ENCODE data around the gene MYBPHL. TPM values are rescaled to one million over a fixed set of nuclear protein-coding genes. Genes with fewer than 3 reads are reported as not detected.

Gene MYBPHL
- total and polyA plus RNA-seq, 2 of the 13 experiments (the other 11 are each of a cell fraction or from before 2014, with no cell fraction given) = 3.7 to 3.8 TPM

- H3K27me3 ChIP-seq (ENCODE audit: control insufficient read depth in 1 of 2, insufficient read depth in 2 of 2, low read length in 2 of 2) = no peaks in the 10 kb centered on the region; a peak in 1 of 5 replicates
- no peak for FAIRE-seq
- intact Hi-C loops (cut with micrococcal nuclease; ENCODE audit: unreplicated experiment) (loop anchor here (2.0 kb wide), 2 partner anchors 20 to 110 kb away; no protein-coding TSS in a partner anchor), in situ Hi-C loops (cut with HindIII; ENCODE audit: extremely low pct_ligation_motif_present, low pct_unique_long_range_greater_than_20kb) (no loop called here)
- H3K4me3 ChIP-seq (replicated peaks in 1 of 3; ENCODE audit: insufficient read depth in 1 of 3, low read depth in 2 of 3, low read length in 3 of 3) = peak overlapping the region; percentile 75 to 99 (median 93)
- BruUV-seq (replicated peaks) = no TSS peak
- no peak overlapping the region for H2AFZ ChIP-seq (ENCODE audit: low read length)
- H3K27ac ChIP-seq (ENCODE audit: extremely low read length, insufficient read depth, low read length) = peak overlapping the region; percentile 85
- H3K79me2 ChIP-seq (ENCODE audit: insufficient read depth, low read length) = peaks cover 18% of the 10 kb centered on the region
- ATAC-seq = peak; percentile 73
- WGBS (ENCODE audit: low lambda C conversion rate) = 2% methylated on average over 10 of the region's 10 CpGs
- H3K4me1 ChIP-seq (ENCODE audit: insufficient read depth, low read length) = peaks cover 58% of the 10 kb centered on the region
- no peak for DNase-seq (ENCODE audit: low spot score)
- no peaks in the 10 kb centered on the region for H3K9me3 ChIP-seq (ENCODE audit: low read length)
- ChIA-PET POLR2A (interaction anchor here (0.6 to 2.0 kb wide), 13 partner anchors 10 to 143 kb away, joined by 3 to 28 read pairs (median 8); partner anchors contain the start of genes MYBPHL, PSMA5, SARS1 and SORT1), CTCF (ENCODE audit: low intra/inter-chr PET ratio, low total read pairs) (interaction anchor here (1.9 kb wide), 1 partner anchor 19 kb away, joined by 8 read pairs; no protein-coding TSS in a partner anchor)
- peak overlapping the region; percentile 83 for H3K4me2 ChIP-seq (ENCODE audit: low read depth, low read length)
- H3K36me3 ChIP-seq (replicated peaks in 1 of 2; ENCODE audit: control insufficient read depth in 1 of 2, insufficient read depth in 2 of 2, low read length in 2 of 2) = peaks cover 4 to 12% of the 10 kb centered on the region in 2 experiments; a peak in 2 of 5 replicates
- peak overlapping the region; percentile 80 for H3K9ac ChIP-seq (ENCODE audit: insufficient read depth, low read depth, low read length)
- no peaks in the 10 kb centered on the region for H4K20me1 ChIP-seq (ENCODE audit: insufficient read depth, low read length)
- 0 out of 2 replicates have a peak, but pooled peaks have one; percentile 1 for TF ChIP-seq ZBED4 (CRISPR knock-in tag; IDR thresholded peaks at IDR 0.05; ENCODE audit: borderline replicate concordance)
- no peak for TF ChIP-seq ZFP1 (CRISPR knock-in tag; IDR thresholded peaks at IDR 0.05)
- no peak for TF ChIP-seq ZNF572 (CRISPR knock-in tag; IDR thresholded peaks at IDR 0.05)
- peak; percentile 15; the same call in 1 of the 2 replicates for TF ChIP-seq ATF7-NPFF (CRISPR knock-in tag; IDR thresholded peaks at IDR 0.05; ENCODE audit: low read depth)
- TF ChIP-seq HOXA9 (CRISPR knock-in tag; IDR thresholded peaks at IDR 0.05; ENCODE audit: borderline replicate concordance) = peak; percentile 23; the same call in 1 of the 2 replicates
- TF ChIP-seq KMT2A (CRISPR knock-in tag; IDR thresholded peaks at IDR 0.05) = no peak
- no peak for TF ChIP-seq ZNF644 (CRISPR knock-in tag; IDR thresholded peaks at IDR 0.05; ENCODE audit: low read depth)
- TF ChIP-seq PTBP1 (IDR thresholded peaks at IDR 0.05; ENCODE audit: low read depth, low read length, poor library complexity, severe bottlenecking) = no peak
- no peak for TF ChIP-seq NR3C1 (CRISPR knock-in tag; IDR thresholded peaks at IDR 0.05)
- TF ChIP-seq MZF1 (CRISPR knock-in tag; IDR thresholded peaks at IDR 0.05; ENCODE audit: borderline replicate concordance) = 0 out of 2 replicates have a peak, but pooled peaks have one; percentile 13
- TF ChIP-seq ZNF3 (CRISPR knock-in tag; IDR thresholded peaks at IDR 0.05) = no peak
- no peak for TF ChIP-seq GFI1 (CRISPR knock-in tag; IDR thresholded peaks at IDR 0.05; ENCODE audit: borderline replicate concordance)
- TF ChIP-seq ELF4 (CRISPR knock-in tag; IDR thresholded peaks at IDR 0.05; ENCODE audit: borderline replicate concordance) = 0 out of 2 replicates have a peak, but pooled peaks have one; percentile 42
- TF ChIP-seq ONECUT2 (CRISPR knock-in tag; IDR thresholded peaks at IDR 0.05) = no peak
- no peak for TF ChIP-seq RFX5 (IDR thresholded peaks at IDR 0.05; ENCODE audit: low read depth, low read length)
- 0 out of 2 replicates have a peak, but pooled peaks have one; percentile 44 for TF ChIP-seq HES4 (CRISPR knock-in tag; IDR thresholded peaks at IDR 0.05; ENCODE audit: borderline replicate concordance)
- TF ChIP-seq U2AF2 (IDR thresholded peaks at IDR 0.05; ENCODE audit: low read depth, low read length) = no peak
- TF ChIP-seq ZNF543 (CRISPR knock-in tag; IDR thresholded peaks at IDR 0.05) = peak; percentile 55; the same call in 1 of the 2 replicates
- no peak for TF ChIP-seq TAF15 (IDR thresholded peaks at IDR 0.05; ENCODE audit: low read depth, low read length, poor library complexity, severe bottlenecking)
- TF ChIP-seq ZNF589 (CRISPR knock-in tag; conservative IDR thresholded peaks at IDR 0.05) = 0 out of 2 replicates have a peak, but pooled peaks have one; percentile 5
- TF ChIP-seq ZMYM3 (CRISPR knock-in tag; IDR thresholded peaks at IDR 0.05) = no peak
Observed at GRCh38 chr1:109282497-109282951, 24.3 kb downstream of the MYBPHL start.
